Erythroblast (primary cell): ENCODE results near the gene IRX5.

Experiments
- GATA1 ChIP-seq: IDR thresholded peaks from 2 replicates; pipeline ENCODE4 v1.6.1; 2011; ENCODE audit warnings: low read depth, mild to moderate bottlenecking, control low read depth, low read length, moderate library complexity
- POLR2A ChIP-seq: IDR thresholded peaks from 2 replicates; pipeline ENCODE4 v1.6.1; 2011; ENCODE audit warnings: mild to moderate bottlenecking, low read length

GRCh38 chr16:54933281-54934011 is 2.8 kb downstream of the IRX5 start:
- TF ChIP-seq POLR2A (no peak), GATA1 (no peak)
